Astrocyte of the spinal cord (primary cell): ENCODE measurements around the gene TCFL5.

ENCODE experiments used
- DNase-seq: peaks from one replicate; pipeline ENCODE4 v3.0.0; 2011; ENCODE audit warnings: low read depth, low spot score
- H3K4me3 ChIP-seq: 2 replicates; pipeline ENCODE4 v1.5.1; 2011; ENCODE audit warnings: low read depth, mild to moderate bottlenecking, low read length, moderate library complexity
- CTCF ChIP-seq: IDR thresholded peaks from 2 replicates; pipeline ENCODE4 v1.5.1; 2012; ENCODE audit warnings: low read depth, mild to moderate bottlenecking, low read length, inconsistent platforms
- in situ Hi-C: cut with HindIII; loops from 2 replicates; pipeline ENCODE4 v1.10.0; 2017; ENCODE audit warnings: low sequenced_read_pairs

The TCFL5 gene

GRCh38 chr20:62822788-62823651, 38.6 kb downstream of the TCFL5 start:
- H3K4me3 ChIP-seq, result no peak overlapping the region
- peak; percentile 40 for TF ChIP-seq CTCF
- DNase-seq, result no peak
- in situ Hi-C loops, result no loop called here

DNA sequence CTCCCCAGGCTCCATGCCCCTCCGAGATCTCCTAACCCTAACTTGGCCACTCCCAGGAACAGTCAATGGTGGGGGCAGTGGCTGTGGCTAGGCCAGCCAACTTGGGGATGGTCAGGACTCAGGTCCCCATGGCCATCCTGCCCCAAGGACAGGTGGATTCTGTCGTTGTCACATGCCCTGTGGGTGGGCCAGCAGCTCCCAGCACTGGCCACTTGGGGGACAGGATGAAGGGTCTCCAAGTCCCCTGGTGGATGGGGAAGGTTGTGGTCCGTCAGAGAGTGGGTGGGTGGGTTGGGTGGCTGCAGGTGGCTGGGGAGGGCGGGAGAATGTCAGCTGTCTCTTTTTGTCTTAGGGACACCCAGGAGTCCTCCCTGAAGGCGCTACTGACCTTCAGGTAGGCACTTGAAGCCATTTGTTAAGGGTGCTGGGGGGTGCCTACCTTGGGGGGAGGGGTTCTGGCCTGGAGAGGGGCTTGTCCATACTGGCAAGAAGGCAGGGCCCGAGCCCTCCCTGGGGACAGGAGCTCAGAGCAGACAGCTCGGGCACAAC, 39.3 kb downstream of the TCFL5 start:
- no peak for DNase-seq
- H3K4me3 ChIP-seq, result no peak overlapping the region
- in situ Hi-C loops, result no loop called here
- TF ChIP-seq CTCF, result no peak

DNA sequence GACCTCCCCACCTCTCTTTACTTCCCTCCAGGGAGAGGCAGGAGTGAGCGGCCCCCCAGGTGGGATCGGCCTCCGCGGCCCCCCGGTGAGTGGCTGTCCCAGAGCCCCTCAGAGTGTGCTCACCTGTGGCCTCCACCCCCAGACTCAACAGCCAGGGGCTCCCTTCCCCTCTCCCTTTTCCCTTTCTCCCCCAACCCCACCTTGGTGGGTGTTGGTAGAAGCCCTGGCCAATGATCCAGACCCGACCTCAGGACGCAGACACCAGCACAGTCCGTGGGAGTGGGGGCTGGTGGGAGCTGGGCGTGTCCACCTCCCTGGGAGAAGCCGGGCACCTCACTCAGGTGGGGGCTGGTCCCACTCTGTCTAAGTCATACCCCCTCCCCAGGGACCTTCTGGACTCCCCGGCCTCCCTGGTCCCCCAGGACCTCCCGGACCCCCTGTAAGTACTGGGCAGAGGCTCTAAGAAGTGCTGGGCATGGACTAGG, 39.9 kb downstream of the TCFL5 start:
- in situ Hi-C loops, result no loop called here
- no peak for DNase-seq
- H3K4me3 ChIP-seq, result no peak overlapping the region
- no peak for TF ChIP-seq CTCF

DNA sequence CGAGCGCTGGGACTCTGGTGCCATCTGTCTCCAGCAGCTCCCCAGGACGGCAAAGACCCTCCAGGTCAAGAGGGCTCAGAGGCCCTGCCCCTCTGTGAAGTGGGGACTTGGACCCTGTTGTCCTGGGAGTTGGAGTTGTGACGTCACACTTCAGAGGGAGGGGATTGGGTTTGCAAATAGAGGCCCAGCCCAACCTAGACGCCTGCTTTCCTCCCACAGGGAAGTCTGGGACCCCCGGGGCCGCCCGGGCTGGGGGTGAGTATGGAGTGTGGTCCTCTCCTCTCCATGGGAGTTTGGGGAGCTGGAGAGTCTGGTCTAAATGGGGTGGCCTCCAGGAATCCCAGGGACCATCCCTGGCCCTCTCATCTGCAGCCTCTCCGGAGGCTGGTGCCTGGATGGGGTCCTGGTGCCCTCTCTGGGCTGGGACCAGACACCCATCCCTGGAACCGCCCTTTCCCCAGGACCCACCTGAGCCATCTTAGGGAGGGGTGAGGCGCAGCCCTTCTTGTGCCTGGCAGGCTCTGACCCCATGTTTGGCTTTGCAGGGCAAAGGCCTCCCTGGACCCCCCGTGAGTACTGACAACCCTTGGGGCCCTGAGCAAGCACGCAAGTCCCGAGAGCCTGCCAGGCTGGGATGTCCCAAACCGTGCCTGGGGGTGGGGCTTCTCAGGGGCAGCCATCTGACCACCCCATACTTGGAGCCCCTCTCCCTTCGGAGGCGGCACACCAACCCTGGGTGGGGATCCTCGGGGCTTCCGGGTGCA, 40.5 kb downstream of the TCFL5 start:
- in situ Hi-C loops, result no loop called here
- no peak for DNase-seq
- no peak for TF ChIP-seq CTCF
- no peak overlapping the region for H3K4me3 ChIP-seq

GRCh38 chr20:62820208-62820961, 41.2 kb downstream of the TCFL5 start:
- no peak for DNase-seq
- no peak overlapping the region for H3K4me3 ChIP-seq
- TF ChIP-seq CTCF, result no peak
- in situ Hi-C loops, result no loop called here
